ENCODE measurements around the gene SLC44A1.

The SLC44A1 gene

GRCh38 chr9:105242062-105242461, 2.4 kb upstream of the SLC44A1 start:
- DNase-seq (ENCODE audit: low spot score): no peak
- no peak for TF ChIP-seq CTCF (IDR thresholded peaks at IDR 0.05; ENCODE audit: extremely low read depth, missing control alignments)

- no peak for TF ChIP-seq CTCF (IDR thresholded peaks at IDR 0.05; ENCODE audit: extremely low read depth, missing control alignments)
- DNase-seq (ENCODE audit: low spot score): no peak
Measured at GRCh38 chr9:105242557-105242956, 1.9 kb upstream of the SLC44A1 start.

GRCh38 chr9:105243015-105243686, 1.3 kb upstream of the SLC44A1 start:
- DNase-seq (ENCODE audit: low spot score): no peak
- no peak for TF ChIP-seq CTCF (IDR thresholded peaks at IDR 0.05; ENCODE audit: extremely low read depth, missing control alignments)

- TF ChIP-seq CTCF (IDR thresholded peaks at IDR 0.05; ENCODE audit: extremely low read depth, missing control alignments): no peak
- peak; percentile 82 for DNase-seq (ENCODE audit: low spot score)
Measured at GRCh38 chr9:105244734-105245028, 230 bp downstream of the SLC44A1 start.

GRCh38 chr9:105245029-105245890, 809 bp downstream of the SLC44A1 start:
- DNase-seq (ENCODE audit: low spot score): peak; percentile 48
- no peak for TF ChIP-seq CTCF (IDR thresholded peaks at IDR 0.05; ENCODE audit: extremely low read depth, missing control alignments)

- no peak for DNase-seq (ENCODE audit: low spot score)
- no peak for TF ChIP-seq CTCF (IDR thresholded peaks at IDR 0.05; ENCODE audit: extremely low read depth, missing control alignments)
Measured at GRCh38 chr9:105245891-105246161, 1.4 kb downstream of the SLC44A1 start.

GRCh38 chr9:105246656-105247173, 2.3 kb downstream of the SLC44A1 start:
- no peak for DNase-seq (ENCODE audit: low spot score)
- no peak for TF ChIP-seq CTCF (IDR thresholded peaks at IDR 0.05; ENCODE audit: extremely low read depth, missing control alignments)
